Liver (tissue), 9 donors: ENCODE measurements around the gene FLII. TPM values are rescaled to one million over a fixed set of nuclear protein-coding genes. Genes with fewer than 3 reads are reported as not detected.
A peak's percentile ranks its signal among the peaks of the same experiment; 100 is the strongest.
"Not testable (repeated sequence)": the region's sequence is repeated elsewhere in the genome, so short reads cannot be mapped to it uniquely, and the experiment has no call there.

ENCODE experiments used
- DNase-seq: peaks from one replicate; pipeline ENCODE4 v3.0.0-alpha.2; 2017; ENCODE audit warnings: low spot score
- H3K27ac ChIP-seq, 2 donors: one replicate each; pipeline ENCODE4 v1.7.0; 2013; ENCODE audit warnings: inconsistent platforms in 2 of 2, low read length in 2 of 2, control low read depth in 1 of 2, low read depth in 1 of 2, mild to moderate bottlenecking in 1 of 2
- H3K27me3 ChIP-seq, 4 donors: one replicate each; pipeline versions ENCODE4 v1.6.1 to v1.7.0; 2013; ENCODE audit warnings: low read length in 3 of 4, inconsistent platforms in 1 of 4, mild to moderate bottlenecking in 1 of 4, moderate library complexity in 1 of 4; ENCODE audit not compliant: control insufficient read depth in 4 of 4, insufficient read depth in 4 of 4
- H3K36me3 ChIP-seq, 4 donors: one replicate each; pipeline versions ENCODE4 v1.6.1 to v1.7.0; 2013; ENCODE audit warnings: low read length in 3 of 4, mild to moderate bottlenecking in 3 of 4, low read depth in 1 of 4, moderate library complexity in 1 of 4; ENCODE audit not compliant: control insufficient read depth in 4 of 4, insufficient read depth in 3 of 4
- H3K4me1 ChIP-seq, 4 donors: one replicate each; pipeline versions ENCODE4 v1.6.1 to v1.7.0; 2013; ENCODE audit warnings: low read length in 3 of 4, mild to moderate bottlenecking in 3 of 4, moderate library complexity in 1 of 4; ENCODE audit not compliant: control insufficient read depth in 4 of 4, insufficient read depth in 4 of 4
- H3K4me3 ChIP-seq, 3 donors: one replicate each; pipeline versions ENCODE4 v1.6.1 to v1.7.0; 2013; ENCODE audit warnings: low read length in 3 of 3, control low read depth in 1 of 3, low read depth in 1 of 3, mild to moderate bottlenecking in 1 of 3
- H3K9ac ChIP-seq, 2 donors: one replicate each; pipeline ENCODE4 v1.7.0; 2013; ENCODE audit warnings: low read length in 2 of 2, mild to moderate bottlenecking in 2 of 2, moderate library complexity in 2 of 2, control low read depth in 1 of 2, low read depth in 1 of 2
- H3K9me3 ChIP-seq, 4 donors: one replicate each; pipeline versions ENCODE4 v1.6.1 to v1.7.0; 2013; ENCODE audit warnings: low read length in 3 of 4; ENCODE audit not compliant: control insufficient read depth in 4 of 4
- ATF3 ChIP-seq: IDR thresholded peaks from 2 replicates; pipeline ENCODE4 v1.6.1; 2016; ENCODE audit warnings: antibody characterized with exemption
- CTCF ChIP-seq: fragments of 150-350 bp; IDR thresholded peaks from 2 replicates; pipeline ENCODE4 v1.5.1; 2017; ENCODE audit warnings: improper control_type of control experiment, low read depth, low read length; ENCODE audit not compliant: missing input control
- EGR1 ChIP-seq, 2 donors: IDR thresholded peaks; 2 replicates each; pipeline ENCODE4 v1.6.1; 2016 to 2018; ENCODE audit warnings: antibody characterized with exemption in 2 of 2, low read depth in 2 of 2
- FOXA1 ChIP-seq: IDR thresholded peaks from 2 replicates; pipeline ENCODE4 v1.6.1; 2016; ENCODE audit warnings: antibody characterized with exemption
- FOXA2 ChIP-seq: IDR thresholded peaks from 2 replicates; pipeline ENCODE4 v1.6.1; 2016; ENCODE audit warnings: antibody characterized with exemption
- GABPA ChIP-seq, 2 donors: IDR thresholded peaks in 1 of 2; conservative IDR thresholded peaks in 1 of 2; 2 replicates each; pipeline ENCODE4 v1.6.1; 2016; ENCODE audit warnings: antibody characterized with exemption in 2 of 2, mild to moderate bottlenecking in 1 of 2, moderate library complexity in 1 of 2
- HNF4A ChIP-seq, 2 donors: conservative IDR thresholded peaks; 2 replicates each; pipeline ENCODE4 v1.6.1; 2016; ENCODE audit warnings: antibody characterized with exemption in 2 of 2, mild to moderate bottlenecking in 2 of 2
- HNF4G ChIP-seq: IDR thresholded peaks from 2 replicates; pipeline ENCODE4 v1.6.1; 2016; ENCODE audit warnings: antibody characterized with exemption
- NR2F2 ChIP-seq: IDR thresholded peaks from 2 replicates; pipeline ENCODE4 v1.6.1; 2016; ENCODE audit warnings: antibody characterized with exemption
- RAD21 ChIP-seq, 2 donors: IDR thresholded peaks; 2 replicates each; pipeline ENCODE4 v1.6.1; 2016; ENCODE audit warnings: antibody characterized with exemption in 2 of 2, mild to moderate bottlenecking in 2 of 2
- REST ChIP-seq: IDR thresholded peaks from 2 replicates; pipeline ENCODE4 v1.6.1; 2016; ENCODE audit warnings: antibody characterized with exemption, mild to moderate bottlenecking
- RXRA ChIP-seq, 2 donors: IDR thresholded peaks; 2 replicates each; pipeline ENCODE4 v1.6.1; 2017 to 2018; ENCODE audit warnings: antibody characterized with exemption in 2 of 2, mild to moderate bottlenecking in 1 of 2
- SP1 ChIP-seq: IDR thresholded peaks from 2 replicates; pipeline ENCODE4 v1.6.1; 2018; ENCODE audit warnings: antibody characterized with exemption, mild to moderate bottlenecking
- TAF1 ChIP-seq: conservative IDR thresholded peaks from 2 replicates; pipeline ENCODE4 v1.6.1; 2016; ENCODE audit warnings: antibody characterized with exemption, mild to moderate bottlenecking
- YY1 ChIP-seq: IDR thresholded peaks from 2 replicates; pipeline ENCODE4 v1.6.1; 2016; ENCODE audit warnings: antibody characterized with exemption, mild to moderate bottlenecking
- WGBS: extraction: QIAGEN DNeasy Blood & Tissue Kit; methylation state at CpG from one replicate; pipeline ENCODE4 v1.1.7; 2013; 5-methylcytosine and 5-hydroxymethylcytosine counted together
- polyA plus RNA-seq, 2 donors: library from polyadenylated mRNA; stranded (reverse) in 1 of 2; unstranded in 1 of 2; fragments of 200-250 nt in 1 of 2; fragments of >200 nt in 1 of 2; fragmentation: Nextera tagmentation in 1 of 2; extraction: Ambion mirVana in 1 of 2; gene quantifications; one replicate each; pipeline versions ENCODE4 v1.2.1 to v1.2.3, GENCODE V29; 2013 to 2015
- total RNA-seq, 2 donors: library from RNA; depleted of rRNA; stranded (reverse); fragments of >200 nt; gene quantifications; one replicate each; pipeline ENCODE4 v1.2.3, GENCODE V29; 2014
- donor health status: healthy.
- donor health status: healthy.
- donor health status: healthy.
- donor health status: healthy.
- donor health status: healthy.

Gene FLII
- total and polyA plus RNA-seq, 4 donors, result 49.3 to 90.9 (median 76.3) TPM

- peak overlapping the region in 1 of 2 donors; percentile 33 for H3K27ac ChIP-seq
- H3K36me3 ChIP-seq, result peaks cover 16 to 55% (median 37%) of the 10 kb centered on the region in 4 donors
- H3K9me3 ChIP-seq, result no peaks in the 10 kb centered on the region
- H3K4me1 ChIP-seq, result no peaks in the 10 kb centered on the region
- H3K4me3 ChIP-seq, result no peak overlapping the region
- 86% methylated on average over 8 of the region's 8 CpGs for WGBS
- TF ChIP-seq HNF4A (conservative IDR thresholded peaks at IDR 0.05) (no peak), FOXA2 (no peak), HNF4G (no peak), YY1 (no peak), GABPA (IDR thresholded peaks at IDR 0.05 in 1 of 2, conservative IDR thresholded peaks at IDR 0.05 in 1 of 2) (no peak), CTCF (no peak), RAD21 (IDR thresholded peaks at IDR 0.05) (no peak), RXRA (IDR thresholded peaks at IDR 0.05) (no peak), REST (no peak), ATF3 (no peak), EGR1 (IDR thresholded peaks at IDR 0.05; ENCODE audit: low read depth in 2 of 2) (no peak), NR2F2 (no peak), TAF1 (no peak), FOXA1 (no peak), SP1 (no peak)
- no peaks in the 10 kb centered on the region for H3K27me3 ChIP-seq
- DNase-seq, result no peak
- H3K9ac ChIP-seq, result no peak overlapping the region
Measured at GRCh38 chr17:18300725-18301480, 42.4 kb upstream of the FLII start.

- not testable (repeated sequence) for H3K4me1 ChIP-seq, H3K27ac ChIP-seq, H3K9ac ChIP-seq, H3K27me3 ChIP-seq, H3K4me3 ChIP-seq, H3K9me3 ChIP-seq, DNase-seq
- H3K36me3 ChIP-seq, result peaks cover 13 to 46% (median 28%) of the 10 kb centered on the region in 4 donors
- 96% methylated on average over 28 of the region's 30 CpGs for WGBS
Measured at GRCh38 chr17:18298061-18298460, 39.5 kb upstream of the FLII start.
